SK-N-SH (cell line): ENCODE measurements around the gene CHST15. TPM values are rescaled to one million over a fixed set of nuclear protein-coding genes. Genes with fewer than 3 reads are reported as not detected.

ENCODE experiments used
- CTCF ChIA-PET: fragments of 300-600, 350-600 bp; formaldehyde crosslinking; extraction: SDS; loops from one replicate; lab custom pipeline; 2021; lab: Yijun Ruan, JAX
- POLR2A ChIA-PET: fragments of 350-600 bp; sonication (Branson Sonifier 250); formaldehyde crosslinking; extraction: SDS; loops from one replicate; lab custom pipeline; 2020; ENCODE audit warnings: antibody characterized with exemption, inconsistent platforms; lab: Yijun Ruan, JAX
- DNase-seq: peaks from one replicate; pipeline ENCODE4 v3.0.0; 2012
- H2AFZ ChIP-seq: fragments of 200-600 bp; sonication (generic); 2 replicates; pipeline ENCODE4 v1.8.1; 2016; ENCODE audit warnings: antibody characterized with exemption, mild to moderate bottlenecking, low read depth
- H3F3A ChIP-seq: fragments of 200-600 bp; sonication (generic); replicated peaks from 2 replicates; pipeline ENCODE3; 2016; ENCODE audit warnings: antibody characterized with exemption, mild to moderate bottlenecking; ENCODE audit not compliant: insufficient read depth
- H3K27ac ChIP-seq, 2 experiments: fragments of 200-500 bp in 1 of 2; fragments of 200-600 bp in 1 of 2; sonication (Bioruptor generic) in 1 of 2; sonication (generic), shearing (Covaris generic) in 1 of 2; 2 replicates each; pipeline versions ENCODE4 v1.5.1 to v1.6.1; 2014 to 2016; ENCODE audit warnings: low read depth in 2 of 2, inconsistent platforms in 1 of 2, low read length in 1 of 2, mild to moderate bottlenecking in 1 of 2, mixed read lengths in 1 of 2
- H3K27me3 ChIP-seq: fragments of 200-600 bp; sonication (generic), shearing (Covaris generic); 2 replicates; pipeline ENCODE4 v1.6.1; 2016; ENCODE audit warnings: mixed run types; ENCODE audit not compliant: insufficient read depth
- H3K36me3 ChIP-seq, 2 experiments: fragments of 200-500 bp in 1 of 2; fragments of 200-600 bp in 1 of 2; sonication (Bioruptor generic) in 1 of 2; sonication (generic) in 1 of 2; replicated peaks in 1 of 2; 2 replicates each; pipeline versions ENCODE3 to v1.5.1; 2014 to 2016; ENCODE audit warnings: low read length in 1 of 2, mild to moderate bottlenecking in 1 of 2; ENCODE audit not compliant: insufficient read depth in 2 of 2, control insufficient read depth in 1 of 2
- H3K4me1 ChIP-seq, 2 experiments: fragments of 200-500 bp in 1 of 2; fragments of 200-600 bp in 1 of 2; sonication (Bioruptor generic) in 1 of 2; sonication (generic), shearing (Covaris generic) in 1 of 2; 2 replicates each; pipeline versions ENCODE4 v1.5.1 to v1.6.1; 2014 to 2016; ENCODE audit warnings: low read depth in 1 of 2, low read length in 1 of 2, mixed run types in 1 of 2; ENCODE audit not compliant: insufficient read depth in 2 of 2, control insufficient read depth in 1 of 2
- H3K4me2 ChIP-seq: fragments of 200-600 bp; sonication (generic), shearing (Covaris generic); 2 replicates; pipeline ENCODE4 v1.6.1; 2017; ENCODE audit warnings: mixed run types
- H3K4me3 ChIP-seq, 2 experiments: fragments of 200-500 bp in 1 of 2; fragments of 200-600 bp in 1 of 2; sonication (Bioruptor generic) in 1 of 2; sonication (generic), shearing (Covaris generic) in 1 of 2; 2 replicates each; pipeline versions ENCODE4 v1.5.1 to v1.8.1; 2014 to 2016; ENCODE audit warnings: low read depth in 2 of 2, inconsistent platforms in 1 of 2, low read length in 1 of 2, mild to moderate bottlenecking in 1 of 2, mixed read lengths in 1 of 2, moderate library complexity in 1 of 2
- H3K79me2 ChIP-seq: fragments of 200-600 bp; sonication (generic); 2 replicates; pipeline ENCODE4 v1.8.1; 2017; ENCODE audit warnings: mild to moderate bottlenecking; ENCODE audit not compliant: insufficient read depth
- H3K9ac ChIP-seq: fragments of 200-600 bp; sonication (generic); 2 replicates; pipeline ENCODE4 v1.6.1; 2017; ENCODE audit warnings: mixed run types
- H3K9me2 ChIP-seq: fragments of 200-600 bp; sonication (generic); 2 replicates; pipeline ENCODE4 v1.6.1; 2017; ENCODE audit warnings: mixed run types
- H3K9me3 ChIP-seq: fragments of 200-600 bp; sonication (generic); 2 replicates; pipeline ENCODE4 v1.6.1; 2017; ENCODE audit warnings: mixed run types, mild to moderate bottlenecking, moderate library complexity
- H4K20me1 ChIP-seq: fragments of 200-600 bp; sonication (generic); 2 replicates; pipeline ENCODE4 v1.6.1; 2017; ENCODE audit warnings: mild to moderate bottlenecking, mixed run types; ENCODE audit not compliant: insufficient read depth
- CHD2 ChIP-seq: fragments of 150-350 bp; IDR thresholded peaks from 2 replicates; pipeline ENCODE4 v1.6.1; 2018; ENCODE audit warnings: low read length; ENCODE audit not compliant: partially characterized antibody
- CTCF ChIP-seq: fragments of 200-600 bp; sonication (generic); IDR thresholded peaks from 2 replicates; pipeline ENCODE4 v1.6.1; 2017; ENCODE audit warnings: antibody characterized with exemption, mild to moderate bottlenecking, moderate library complexity
- FOXJ3 ChIP-seq: sonication (generic); formaldehyde crosslinking; IDR thresholded peaks from 2 replicates; pipeline ENCODE4 v1.5.1; 2020; ENCODE audit warnings: mild to moderate bottlenecking, missing genetic modification reagents
- GATA2 ChIP-seq: sonication (generic); formaldehyde crosslinking; IDR thresholded peaks from 2 replicates; pipeline ENCODE4 v1.5.0; 2020; ENCODE audit warnings: mild to moderate bottlenecking, missing genetic modification reagents
- POLR2AphosphoS5 ChIP-seq: IDR thresholded peaks from 2 replicates; pipeline ENCODE4 v1.6.1; 2012; ENCODE audit warnings: low read depth, low read length
- RCOR1 ChIP-seq: fragments of 150-350 bp; IDR thresholded peaks from 2 replicates; pipeline ENCODE4 v1.6.1; 2017; ENCODE audit warnings: antibody characterized with exemption, low read length
- TAF1 ChIP-seq: IDR thresholded peaks from 2 replicates; pipeline ENCODE4 v1.6.1; 2012; ENCODE audit warnings: low read depth, mild to moderate bottlenecking, low read length, moderate library complexity, borderline replicate concordance
- TEAD4 ChIP-seq: IDR thresholded peaks from 2 replicates; pipeline ENCODE4 v1.4.0; 2012; ENCODE audit warnings: mild to moderate bottlenecking, borderline replicate concordance; ENCODE audit not compliant: insufficient read depth
- USF1 ChIP-seq: IDR thresholded peaks from 2 replicates; pipeline ENCODE4 v1.4.0; 2012; ENCODE audit warnings: low read depth, borderline replicate concordance
- WGBS: methylation state at CpG from one replicate; pipeline ENCODE4 v1.1.6; 2017; ENCODE audit warnings: low lambda C conversion rate; 5-methylcytosine and 5-hydroxymethylcytosine counted together
- polyA plus RNA-seq, 3 experiments: library from polyadenylated mRNA; depleted of rRNA; stranded (reverse); fragments of >200 nt; gene quantifications; 2 replicates each; pipeline ENCODE4 v1.2.3, GENCODE V29; 2012
- TF ChIP-seq, protein P1 (sequence below): IDR thresholded peaks from 2 replicates; pipeline ENCODE4; 2012
- TF ChIP-seq, protein P2 (sequence below): fragments of 150-350 bp; IDR thresholded peaks from 2 replicates; pipeline ENCODE4 v1.6.1; 2017; ENCODE audit warnings: antibody characterized with exemption, low read length, low read depth, borderline replicate concordance

CHST15 gene
- polyA plus RNA-seq, 1 of the 3 experiments (the other 2 are of a cell fraction) = 0.02 TPM

DNA sequence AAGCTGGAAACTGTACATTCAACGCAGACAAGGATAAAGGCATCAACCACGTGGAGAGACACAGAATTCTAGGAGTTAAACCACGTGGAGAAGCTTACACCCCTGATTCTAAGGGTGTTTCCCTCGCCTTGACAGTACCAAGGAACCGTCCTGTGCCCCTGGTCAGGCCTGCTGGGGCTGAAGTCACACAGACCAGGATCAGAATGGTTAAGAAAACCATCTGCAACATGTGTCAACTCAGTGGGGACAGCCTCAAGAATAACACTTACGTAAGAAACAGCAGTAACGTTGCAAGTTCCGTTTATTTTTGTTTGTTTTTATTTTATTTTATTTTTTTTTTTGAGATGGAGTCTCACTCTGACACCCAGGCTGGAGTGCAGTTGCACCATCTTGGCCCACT is 55.6 kb downstream of the CHST15 start (continued):
- TF ChIP-seq POLR2AphosphoS5 = no peak
- TF ChIP-seq, all 33 proteins: peak for 0

DNA sequence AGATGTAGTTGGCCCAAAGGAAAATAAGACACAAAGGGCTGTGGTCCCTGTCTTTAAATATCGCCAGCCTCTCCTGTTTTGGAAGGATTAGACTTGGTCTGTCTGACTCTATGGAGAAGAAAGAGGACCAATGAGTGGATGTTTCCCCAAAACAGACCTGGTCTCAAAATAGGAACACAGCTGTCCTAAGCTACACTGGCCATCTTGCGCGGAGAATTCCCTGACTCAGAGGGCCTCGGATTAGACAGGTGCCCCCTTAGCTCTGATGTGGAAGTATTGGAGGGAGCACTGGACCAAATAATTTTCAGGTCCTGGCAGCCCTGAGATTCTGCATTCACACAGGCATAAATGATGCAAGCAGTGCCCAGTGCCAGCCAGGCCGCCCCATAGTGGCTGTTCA is 56.1 kb downstream of the CHST15 start:
- ChIA-PET CTCF (interaction anchor here (1.9 kb wide), 1 partner anchor 43 kb away, joined by 8 read pairs; no protein-coding TSS in a partner anchor), POLR2A (no interaction called here)
- Histone ChIP-seq H3K27me3 (no peaks in the 10 kb centered on the region), H4K20me1 (no peaks in the 10 kb centered on the region), H3K79me2 (no peaks in the 10 kb centered on the region), H3K27ac (no peak overlapping the region), H3K9me3 (no peaks in the 10 kb centered on the region), H3K9ac (no peak overlapping the region), H3K9me2 (no peaks in the 10 kb centered on the region), H3K36me3 (no peaks in the 10 kb centered on the region), H3F3A (no peaks in the 10 kb centered on the region), H2AFZ (no peak overlapping the region), H3K4me1 (peaks cover 0 to 4% of the 10 kb centered on the region in 2 experiments; a peak in 1 of 4 replicates), H3K4me2 (no peak overlapping the region), H3K4me3 (no peak overlapping the region)
- TF ChIP-seq TAF1 (no peak), RCOR1 (no peak), TEAD4 (no peak), FOXJ3 (CRISPR knock-in tag) (no peak), CHD2 (no peak), GATA2 (CRISPR knock-in tag) (no peak), CTCF (no peak), USF1 (no peak)
- TF ChIP-seq, protein P1, sequence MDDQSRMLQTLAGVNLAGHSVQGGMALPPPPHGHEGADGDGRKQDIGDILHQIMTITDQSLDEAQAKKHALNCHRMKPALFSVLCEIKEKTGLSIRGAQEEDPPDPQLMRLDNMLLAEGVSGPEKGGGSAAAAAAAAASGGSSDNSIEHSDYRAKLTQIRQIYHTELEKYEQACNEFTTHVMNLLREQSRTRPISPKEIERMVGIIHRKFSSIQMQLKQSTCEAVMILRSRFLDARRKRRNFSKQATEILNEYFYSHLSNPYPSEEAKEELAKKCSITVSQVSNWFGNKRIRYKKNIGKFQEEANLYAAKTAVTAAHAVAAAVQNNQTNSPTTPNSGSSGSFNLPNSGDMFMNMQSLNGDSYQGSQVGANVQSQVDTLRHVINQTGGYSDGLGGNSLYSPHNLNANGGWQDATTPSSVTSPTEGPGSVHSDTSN = no peak
- TF ChIP-seq, protein P2, sequence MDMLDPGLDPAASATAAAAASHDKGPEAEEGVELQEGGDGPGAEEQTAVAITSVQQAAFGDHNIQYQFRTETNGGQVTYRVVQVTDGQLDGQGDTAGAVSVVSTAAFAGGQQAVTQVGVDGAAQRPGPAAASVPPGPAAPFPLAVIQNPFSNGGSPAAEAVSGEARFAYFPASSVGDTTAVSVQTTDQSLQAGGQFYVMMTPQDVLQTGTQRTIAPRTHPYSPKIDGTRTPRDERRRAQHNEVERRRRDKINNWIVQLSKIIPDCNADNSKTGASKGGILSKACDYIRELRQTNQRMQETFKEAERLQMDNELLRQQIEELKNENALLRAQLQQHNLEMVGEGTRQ = no peak
- no peak for DNase-seq
- WGBS = 69% methylated on average over 5 of the region's 5 CpGs
